NCI-H1694 (cell line): ENCODE measurements around the gene MYO9A.
"Not testable (repeated sequence)": the region's sequence is repeated elsewhere in the genome, so short reads cannot be mapped to it uniquely, and the experiment has no call there.

Source experiments
- DNase-seq: peaks from one replicate; lab custom pipeline; 2025; lab: John Stamatoyannopoulos, UW

The MYO9A gene

DNA sequence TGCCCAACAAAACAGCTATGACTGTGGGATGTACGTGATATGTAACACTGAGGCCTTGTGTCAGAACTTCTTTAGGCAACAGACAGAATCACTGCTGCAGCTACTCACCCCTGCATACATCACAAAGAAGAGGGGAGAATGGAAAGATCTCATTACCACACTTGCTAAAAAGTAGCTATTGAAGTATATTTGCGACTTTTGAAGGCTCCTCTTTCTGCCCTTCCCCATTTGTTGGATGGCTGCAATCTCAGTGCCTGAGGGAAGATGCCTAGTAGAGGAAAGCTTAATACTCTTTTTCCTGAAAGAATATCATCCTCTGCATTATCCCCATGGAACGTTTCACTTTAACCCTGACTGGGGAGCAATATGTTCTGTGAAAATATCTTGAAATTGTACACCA lies 22.1 kb upstream of the MYO9A start:
- DNase-seq, result no peak

DNA sequence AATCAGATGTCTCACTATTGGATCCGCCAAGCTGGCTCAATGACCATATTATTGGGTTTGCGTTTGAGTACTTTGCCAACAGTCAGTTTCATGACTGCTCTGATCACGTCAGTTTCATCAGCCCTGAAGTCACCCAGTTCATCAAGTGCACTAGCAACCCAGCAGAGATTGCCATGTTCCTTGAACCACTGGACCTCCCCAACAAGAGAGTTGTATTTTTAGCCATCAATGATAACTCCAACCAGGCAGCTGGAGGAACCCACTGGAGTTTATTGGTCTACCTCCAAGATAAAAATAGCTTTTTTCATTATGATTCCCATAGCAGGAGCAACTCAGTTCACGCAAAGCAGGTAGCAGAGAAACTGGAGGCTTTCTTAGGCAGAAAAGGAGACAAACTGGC lies 21.7 kb upstream of the MYO9A start:
- no peak for DNase-seq

DNA sequence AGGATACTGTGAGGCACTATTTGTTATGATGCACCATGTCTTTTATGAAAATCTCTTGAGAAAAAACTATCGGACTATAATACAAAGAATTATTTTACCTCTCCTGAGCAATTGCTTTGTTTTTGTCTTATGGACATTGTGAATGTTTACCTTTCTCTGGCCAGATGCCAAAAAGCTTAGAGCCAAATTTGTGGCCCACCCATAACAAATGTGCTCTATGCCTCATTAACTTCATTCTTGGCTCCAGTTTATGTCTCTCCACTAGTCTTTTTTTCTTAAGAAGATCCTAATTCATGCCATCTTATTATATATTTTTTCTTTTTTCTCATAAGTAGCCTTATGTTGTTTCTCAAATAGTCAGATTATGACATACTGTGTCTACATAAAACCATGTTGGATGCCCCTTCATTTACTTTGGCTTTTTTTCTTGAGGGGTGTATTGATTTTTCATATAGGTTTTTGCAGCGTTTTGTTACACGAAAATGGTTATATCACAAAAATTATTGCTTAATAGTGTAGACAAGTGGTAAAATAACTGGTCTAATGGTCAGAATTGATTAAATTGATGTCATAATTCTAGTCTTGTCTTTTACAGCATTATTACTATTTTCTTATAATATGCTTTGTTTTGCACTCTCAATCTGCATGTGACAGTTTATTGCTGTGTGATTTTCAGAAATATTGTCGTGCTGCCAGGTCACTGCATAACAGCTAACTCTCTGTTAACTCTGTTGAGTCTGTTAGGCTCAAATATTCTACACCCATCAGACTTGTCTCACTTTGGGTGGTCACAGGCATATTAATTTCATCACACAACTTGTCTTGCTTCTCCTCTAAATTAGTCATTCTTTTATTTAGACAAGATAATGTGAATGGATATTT lies 18.5 kb upstream of the MYO9A start:
- DNase-seq, result peak; percentile 10

DNA sequence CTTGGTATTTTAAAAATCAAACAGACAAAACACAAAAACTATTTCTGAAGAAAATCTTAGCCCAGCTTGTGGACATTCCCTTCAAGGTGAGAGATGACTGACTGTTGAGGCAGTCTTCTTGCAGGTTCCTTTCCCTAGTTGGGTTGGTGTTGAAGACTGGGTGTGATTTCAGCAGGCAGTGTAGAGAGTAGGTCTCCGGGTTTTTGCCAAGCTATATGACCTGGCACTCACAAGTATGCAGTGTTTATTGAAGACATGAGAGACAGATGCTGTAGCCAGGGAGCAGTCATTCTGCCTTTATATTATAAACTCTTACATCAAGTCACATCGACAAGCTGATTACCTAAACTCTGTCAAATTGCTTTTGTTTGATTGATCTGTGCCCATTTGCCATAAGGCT lies 17.8 kb upstream of the MYO9A start:
- DNase-seq, result no peak

DNA sequence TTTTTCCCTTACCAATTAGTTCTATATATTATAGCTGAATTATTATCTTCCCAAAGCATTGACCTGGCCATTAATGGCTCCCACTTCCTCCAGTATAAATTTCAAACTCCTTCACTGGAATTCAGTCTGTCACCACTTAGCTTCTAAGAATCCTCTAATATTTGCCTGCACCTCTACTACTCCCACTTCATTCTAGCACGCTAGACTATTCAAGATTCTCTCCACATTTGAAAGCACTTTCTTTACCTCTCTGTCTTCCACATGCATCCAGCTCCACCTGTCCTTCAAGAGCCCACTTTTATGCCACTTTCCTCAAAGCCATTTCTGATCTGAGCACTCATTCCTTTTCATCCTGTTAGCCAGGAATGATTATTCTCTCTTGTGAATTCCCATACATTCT lies 15.3 kb upstream of the MYO9A start:
- DNase-seq, result no peak

DNA sequence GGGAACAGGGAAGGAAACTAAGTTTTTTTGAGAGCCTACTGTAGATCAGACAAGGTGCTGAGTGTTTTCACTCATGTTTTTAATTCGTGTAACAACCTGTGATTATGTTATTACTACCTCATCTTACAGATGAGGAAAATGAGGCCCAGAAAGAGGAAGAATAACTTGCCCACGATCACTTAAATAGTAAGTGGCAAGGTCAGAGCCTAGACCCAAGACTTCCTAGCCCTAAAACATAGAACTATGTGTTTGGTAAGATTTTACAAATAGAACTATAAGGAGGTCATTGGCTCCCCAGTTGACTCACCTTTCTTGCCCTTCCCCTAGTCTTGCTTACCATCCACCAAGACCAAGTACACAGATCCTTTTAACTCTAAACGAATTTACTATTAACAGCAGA lies 14.0 kb upstream of the MYO9A start:
- DNase-seq, result no peak

DNA sequence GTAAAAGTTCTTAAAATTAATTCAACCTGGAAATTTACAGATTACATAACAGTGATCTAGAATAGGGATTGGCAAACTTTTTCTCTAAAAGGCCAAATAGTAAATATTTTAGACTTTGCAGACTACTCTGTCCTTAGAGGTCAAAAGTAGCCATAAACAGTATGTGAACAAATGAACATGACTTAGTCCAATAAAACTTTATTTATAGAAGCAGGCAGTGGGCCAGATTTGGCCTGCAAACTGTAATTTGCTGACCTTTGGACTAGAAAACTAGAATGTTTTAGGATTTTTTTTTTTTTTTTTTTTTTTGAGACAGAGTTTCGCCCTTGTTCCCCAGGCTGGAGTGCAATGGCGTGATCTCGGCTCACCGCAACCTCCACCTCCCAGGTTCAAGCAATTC lies 12.3 kb upstream of the MYO9A start:
- no peak for DNase-seq

DNA sequence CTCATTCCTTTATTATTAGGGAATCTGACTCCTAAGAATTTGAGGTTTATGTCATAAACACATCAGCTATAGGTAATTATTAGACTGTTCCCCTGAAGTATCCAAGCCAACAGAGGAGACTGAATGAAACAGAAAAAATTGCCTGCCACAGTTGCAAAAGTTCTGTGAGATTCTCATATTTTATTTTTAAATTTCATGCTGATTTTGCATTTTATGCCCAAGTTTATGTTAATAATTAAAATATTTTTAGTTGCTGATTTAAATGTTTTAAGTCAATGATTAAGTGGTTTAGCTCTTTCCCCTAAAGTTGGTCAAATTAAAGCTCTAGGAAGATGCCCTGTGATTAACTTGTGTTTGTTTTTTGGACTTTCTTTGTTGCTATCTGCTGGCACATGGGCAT lies 10.4 kb upstream of the MYO9A start:
- DNase-seq, result no peak

DNA sequence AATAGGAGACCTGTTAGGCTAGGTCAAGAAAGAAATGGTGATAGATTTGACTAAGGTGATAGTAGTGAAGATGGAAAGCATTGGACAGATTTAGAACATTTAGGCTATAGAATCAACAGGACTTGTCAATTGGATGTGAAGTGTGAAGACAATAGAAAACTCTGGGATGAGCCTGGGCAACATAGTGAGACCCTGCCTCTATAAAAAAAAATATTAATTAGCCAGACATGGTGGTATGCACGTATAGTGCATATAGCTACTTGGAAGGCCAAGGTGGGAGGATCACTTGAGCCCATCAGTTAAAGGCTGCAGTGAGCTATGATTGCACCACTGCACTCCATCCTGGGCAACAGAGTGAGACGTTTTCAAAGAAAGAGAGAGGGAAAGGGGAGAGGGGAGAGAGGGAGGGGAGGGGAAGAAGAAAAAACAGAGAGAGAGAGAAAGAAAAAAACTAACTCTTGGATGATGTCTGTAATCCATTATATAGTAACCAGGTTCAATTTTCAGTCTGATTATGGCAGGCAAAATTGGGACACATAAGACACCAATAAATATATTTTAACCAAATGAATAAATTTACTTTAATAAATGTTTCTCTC lies 9.9 kb upstream of the MYO9A start:
- no peak for DNase-seq

DNA sequence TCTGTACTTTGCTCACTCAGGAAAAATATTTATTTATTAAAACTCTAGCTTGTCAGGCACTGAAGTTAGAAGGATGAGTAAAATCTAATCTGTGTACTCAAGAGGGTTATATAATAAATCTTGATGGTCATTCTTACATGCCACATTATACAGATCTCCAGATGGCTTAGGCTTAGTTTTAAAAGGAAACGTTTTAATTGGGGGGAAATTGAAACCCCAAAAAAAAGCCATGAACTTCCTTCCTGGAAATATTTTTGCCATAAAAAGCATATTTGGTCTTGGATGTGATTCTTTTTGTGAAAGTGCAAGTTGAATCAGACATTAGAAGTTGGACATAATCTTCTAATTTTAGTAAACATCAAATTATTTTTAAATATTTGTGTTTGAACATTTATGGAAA lies 6.3 kb upstream of the MYO9A start:
- no peak for DNase-seq

DNA sequence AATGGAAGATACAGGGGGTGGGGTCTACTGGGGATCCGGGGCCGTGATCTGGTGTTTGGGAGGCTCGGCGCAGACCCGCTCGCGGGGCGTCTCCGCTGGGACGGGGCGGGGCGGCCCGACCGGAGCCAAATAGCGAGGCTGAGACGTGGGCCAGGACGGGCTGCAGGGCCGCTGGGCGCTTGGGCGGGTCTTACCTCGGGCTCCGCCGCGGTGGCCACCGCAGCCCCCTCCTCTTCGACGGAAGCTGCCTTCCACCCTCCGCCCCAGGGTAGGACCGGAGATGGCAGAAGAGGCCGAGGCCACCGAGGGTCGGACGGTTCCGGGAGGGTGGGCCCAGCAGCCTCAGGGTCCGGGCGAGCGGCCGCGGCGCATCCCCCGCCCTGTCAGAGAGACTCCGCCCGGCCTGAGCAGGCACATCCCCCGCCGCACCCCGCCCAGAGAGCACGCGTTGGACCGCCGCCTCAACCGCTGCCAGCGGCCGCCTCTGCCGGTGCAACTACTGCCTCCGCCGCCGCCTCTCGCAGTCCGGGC lies 399 bp downstream of the MYO9A start:
- DNase-seq, result no peak

DNA sequence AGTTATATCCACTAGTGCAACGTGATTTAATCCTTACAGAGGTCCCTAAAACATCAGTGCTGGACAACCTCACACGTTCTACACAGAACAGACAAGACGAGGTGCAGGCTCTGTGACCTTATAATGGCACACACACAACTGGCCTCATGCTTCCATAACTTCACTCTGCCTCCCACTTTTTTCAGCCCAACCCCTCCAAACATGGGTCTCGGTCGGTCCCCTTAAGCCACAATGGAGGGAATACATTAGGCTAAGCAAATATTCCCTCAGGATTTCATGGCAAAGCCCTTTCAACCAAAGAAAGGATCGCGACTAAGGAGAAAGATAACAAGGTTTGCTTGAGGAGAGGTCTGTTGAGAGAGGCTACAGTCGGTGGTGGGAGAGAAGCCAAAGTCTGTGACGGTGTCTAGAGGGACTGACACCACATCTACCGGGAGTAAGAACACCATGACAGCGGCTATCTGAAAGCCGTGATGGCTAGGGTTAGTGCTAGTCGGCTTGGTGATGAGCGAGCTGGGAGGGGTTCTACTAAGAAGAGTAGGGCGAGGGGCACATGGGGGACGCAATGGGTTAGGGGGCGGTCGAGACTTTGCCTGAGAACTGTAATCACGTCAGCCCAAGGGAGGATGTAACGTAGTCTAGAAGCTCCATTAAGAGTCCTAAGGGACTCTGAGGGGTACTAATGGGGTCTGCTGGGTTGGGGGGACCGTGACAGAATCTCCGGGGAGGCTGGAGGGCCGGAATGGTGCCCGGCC lies 1.0 kb downstream of the MYO9A start:
- DNase-seq, result no peak

DNA sequence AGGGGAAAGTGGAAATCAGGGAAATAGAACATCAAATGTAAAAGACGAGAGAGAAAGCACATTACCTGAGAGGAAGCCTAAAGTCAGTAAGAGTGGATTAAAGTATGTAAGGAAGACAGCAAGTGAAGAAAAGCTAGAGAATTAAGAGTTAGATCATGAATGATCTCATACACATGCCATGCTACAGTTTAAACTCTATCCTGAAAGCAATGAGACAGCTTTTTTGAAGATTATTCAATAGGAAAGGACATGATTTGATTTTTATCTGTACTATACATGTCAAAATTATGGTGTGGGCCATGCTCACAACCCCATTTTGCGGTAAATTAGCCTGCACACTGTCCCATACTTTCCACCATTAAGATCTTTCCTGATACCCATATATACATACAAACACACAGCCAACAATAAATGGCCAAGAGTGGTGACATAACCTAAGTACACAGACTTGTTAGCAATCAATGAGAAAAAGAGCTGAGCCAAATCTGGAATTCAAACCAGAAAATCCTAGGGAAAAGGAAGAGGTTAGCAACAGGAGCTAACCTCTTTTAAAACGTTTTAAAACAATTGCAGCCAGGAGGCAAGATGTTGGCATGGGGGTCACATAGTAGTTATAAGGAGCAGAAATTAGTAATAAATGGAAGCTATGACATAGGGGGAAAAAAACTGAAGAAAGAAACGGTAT lies 4.5 kb downstream of the MYO9A start:
- no peak for DNase-seq

DNA sequence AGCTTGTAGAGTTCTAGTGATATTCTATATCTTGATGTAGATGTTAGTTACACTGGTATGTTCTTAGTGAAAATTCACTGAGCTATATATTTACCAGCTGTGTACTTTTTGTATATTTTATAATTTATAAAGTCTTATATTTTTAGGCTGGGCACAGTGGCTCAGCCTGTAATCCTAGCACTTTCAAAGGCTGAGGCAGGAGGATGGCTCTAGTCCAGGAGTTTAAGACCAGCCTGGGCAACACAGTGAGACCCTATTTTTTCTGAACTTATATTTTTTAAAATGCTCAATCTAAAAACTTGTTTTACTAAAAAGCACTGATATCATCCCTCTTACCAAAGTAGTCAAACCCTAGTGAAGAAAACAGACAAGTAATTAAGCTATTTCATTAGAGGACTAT lies 5.1 kb downstream of the MYO9A start:
- DNase-seq, result no peak

DNA sequence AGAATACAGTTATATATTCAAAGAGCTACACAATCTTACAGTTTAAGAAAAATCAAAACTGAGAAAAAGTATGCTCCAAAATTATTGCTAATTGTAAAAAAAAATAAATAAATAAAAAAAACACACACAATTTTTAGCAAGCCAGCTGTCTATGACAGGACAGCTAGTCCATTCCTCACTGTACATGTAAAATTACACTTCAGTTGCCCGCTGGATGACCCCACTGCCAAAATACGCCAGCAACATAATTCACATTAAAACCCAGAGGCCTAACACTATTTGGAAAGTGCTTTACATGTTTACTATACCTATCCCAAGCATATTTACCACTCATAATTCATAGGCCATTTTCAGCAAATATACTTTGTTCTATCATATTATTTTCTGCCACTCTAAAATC lies 5.8 kb downstream of the MYO9A start:
- no peak for DNase-seq

DNA sequence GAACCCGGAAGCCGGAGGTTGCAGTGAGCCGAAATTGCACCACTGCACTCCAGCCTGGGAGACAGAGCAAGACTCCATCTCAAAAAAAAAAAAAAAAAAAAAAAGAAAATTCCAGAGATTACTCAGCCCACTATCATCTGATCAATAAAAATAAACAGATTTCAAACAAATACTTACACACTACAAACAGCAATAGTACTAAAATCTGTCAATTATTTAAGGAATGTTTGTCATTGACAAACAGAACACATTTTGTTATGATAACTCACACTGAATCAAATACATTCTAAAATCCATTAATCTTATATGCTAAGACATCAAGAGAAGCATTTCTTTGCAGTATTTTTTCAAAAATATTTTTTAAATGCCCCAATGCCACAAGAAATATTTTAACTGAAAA lies 7.6 kb downstream of the MYO9A start:
- no peak for DNase-seq

DNA sequence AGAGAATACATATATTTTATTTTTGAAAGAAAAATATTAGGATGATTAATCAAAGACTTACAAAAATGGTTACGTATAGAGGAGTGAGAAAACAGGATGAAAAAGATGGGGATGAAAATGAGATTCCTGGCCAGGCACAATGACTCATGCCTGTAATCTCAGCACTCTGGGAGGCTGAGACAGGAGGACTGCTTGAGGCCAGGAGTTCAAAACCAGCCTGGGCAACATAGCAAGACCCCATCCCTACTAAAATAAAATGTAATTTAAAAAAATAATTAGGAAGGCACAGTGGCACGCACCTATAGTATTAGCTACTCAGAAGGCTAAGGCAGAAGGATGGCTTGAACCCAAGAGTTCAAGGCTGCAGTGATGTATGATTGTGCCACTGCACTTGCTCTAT lies 11.9 kb downstream of the MYO9A start:
- DNase-seq, result no peak

DNA sequence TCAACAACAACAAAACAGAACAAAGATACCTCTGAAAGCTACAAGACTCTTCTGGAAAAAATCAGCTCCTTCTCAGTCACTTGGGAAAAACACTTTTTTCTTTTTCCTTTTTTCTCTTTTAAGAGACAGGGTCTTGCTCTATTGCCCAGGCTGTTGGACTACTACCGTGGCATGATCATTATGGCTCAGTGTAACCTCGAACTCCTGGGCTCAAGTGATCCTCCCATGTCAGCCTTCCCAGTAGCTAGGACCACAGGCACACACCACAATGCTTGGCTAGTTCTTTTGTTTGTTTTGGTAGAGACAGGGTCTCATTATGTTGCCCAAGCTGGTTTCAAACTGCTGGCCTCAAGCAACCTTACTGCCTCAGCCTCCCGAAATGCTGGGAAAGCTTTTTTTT lies 12.8 kb downstream of the MYO9A start:
- DNase-seq, result no peak

DNA sequence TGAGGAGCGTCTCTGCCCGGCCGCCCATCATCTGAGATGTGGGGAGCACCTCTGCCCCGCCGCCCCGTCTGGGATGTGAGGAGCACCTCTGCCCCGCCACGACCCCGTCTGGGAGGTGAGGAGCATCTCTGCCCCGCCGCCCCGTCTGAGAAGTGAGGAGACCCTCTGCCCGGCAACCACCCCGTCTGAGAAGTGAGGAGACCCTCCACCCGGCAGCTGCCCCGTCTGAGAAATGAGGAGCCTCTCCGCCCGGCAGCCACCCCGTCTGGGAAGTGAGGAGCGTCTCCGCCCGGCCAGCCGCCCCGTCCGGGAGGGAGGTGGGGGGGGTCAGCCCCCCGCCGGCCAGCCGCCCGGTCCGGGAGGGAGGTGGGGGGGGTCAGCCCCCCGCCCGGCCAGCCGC lies 17.4 kb downstream of the MYO9A start:
- DNase-seq, result not testable (repeated sequence)

DNA sequence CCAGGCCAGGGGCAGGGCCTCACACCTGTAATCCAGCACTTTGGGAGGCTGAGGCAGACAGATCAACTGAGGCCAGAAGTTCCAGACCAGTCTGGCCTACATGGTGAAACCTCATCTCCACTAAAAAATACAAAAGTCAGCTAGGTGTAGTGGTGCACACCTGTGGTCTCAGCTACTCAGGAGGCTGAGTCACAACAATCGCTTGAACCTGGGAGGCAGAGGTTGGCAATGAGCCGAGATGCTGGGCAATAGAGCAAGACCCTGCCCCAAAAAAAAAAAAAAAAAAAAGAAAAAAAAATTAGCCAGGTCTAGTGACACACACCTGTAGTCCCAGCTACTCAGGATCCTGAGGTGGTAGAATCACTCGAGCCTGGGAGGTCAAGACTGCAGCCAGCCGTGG lies 18.8 kb downstream of the MYO9A start:
- DNase-seq, result no peak

DNA sequence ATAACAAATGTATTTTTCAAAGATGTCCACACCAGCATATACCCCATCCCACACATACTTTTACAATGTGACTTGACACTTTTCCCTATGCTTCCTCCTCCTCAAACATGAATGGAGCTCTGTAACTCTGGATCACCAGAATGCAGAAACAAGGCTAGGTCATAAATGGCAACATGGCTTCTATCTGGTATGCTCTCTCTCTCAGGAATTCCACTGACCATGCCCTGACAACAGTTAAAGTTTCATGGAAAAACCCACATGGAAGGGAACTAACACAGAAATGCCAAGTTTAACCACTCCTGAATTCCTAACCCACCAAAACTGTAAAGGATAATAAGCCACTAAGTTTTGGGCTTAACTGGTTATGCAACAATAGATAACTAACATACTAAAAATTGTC lies 19.9 kb downstream of the MYO9A start:
- DNase-seq, result no peak

DNA sequence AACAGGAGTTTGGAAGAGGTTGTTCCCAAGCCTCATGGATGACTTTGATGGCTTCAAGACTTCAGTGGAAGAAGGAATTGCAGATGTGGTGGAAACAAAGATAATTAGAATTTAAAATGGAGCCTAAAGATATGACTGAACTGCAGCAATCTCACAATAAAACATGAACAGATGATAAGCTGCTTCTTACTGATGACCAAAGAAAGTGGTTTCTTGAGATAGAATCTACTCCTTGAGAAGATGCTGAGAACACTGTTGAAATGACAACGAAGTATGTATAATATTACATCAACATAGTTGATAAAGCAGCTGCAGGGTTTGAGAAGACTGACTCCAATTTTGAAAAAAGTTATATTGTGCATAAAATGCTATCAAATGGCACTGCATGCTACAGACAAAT lies 21.2 kb downstream of the MYO9A start:
- DNase-seq, result no peak
